Superior temporal gyrus (tissue), 1 donor: ENCODE measurements around the gene PJA1.

Experiments used
- DNase-seq: peaks from one replicate; pipeline ENCODE4 v3.0.0-alpha.2; 2016; ENCODE audit errors: extremely low spot score

Gene PJA1

GRCh38 chrX:69172937-69173336, 7.7 kb upstream of the PJA1 start:
- no peak for DNase-seq

- DNase-seq: no peak
Measured at GRCh38 chrX:69170319-69170718, 5.1 kb upstream of the PJA1 start.

GRCh38 chrX:69163936-69164741, 1.1 kb downstream of the PJA1 start:
- no peak for DNase-seq

- DNase-seq: no peak
Measured at GRCh38 chrX:69162361-69162865, 2.8 kb downstream of the PJA1 start.

GRCh38 chrX:69161786-69162349, 3.4 kb downstream of the PJA1 start:
- no peak for DNase-seq

- DNase-seq: no peak
Measured at GRCh38 chrX:69161371-69161770, 3.9 kb downstream of the PJA1 start.

- DNase-seq: peak; percentile 38
Measured at GRCh38 chrX:69158166-69158980, 6.9 kb downstream of the PJA1 start.

GRCh38 chrX:69156638-69157037, 8.6 kb downstream of the PJA1 start:
- no peak for DNase-seq

- DNase-seq: no peak
Measured at GRCh38 chrX:69155786-69156520, 9.3 kb downstream of the PJA1 start.

- DNase-seq: no peak
Measured at GRCh38 chrX:69154051-69154450, 11.2 kb downstream of the PJA1 start.

- DNase-seq: peak; percentile 80
Measured at GRCh38 chrX:69153060-69153730, 12.1 kb downstream of the PJA1 start.

- DNase-seq: peak; percentile 14
Measured at GRCh38 chrX:69152417-69152841, 12.8 kb downstream of the PJA1 start.

GRCh38 chrX:69151866-69152284, 13.4 kb downstream of the PJA1 start:
- DNase-seq: no peak

- no peak for DNase-seq
Measured at GRCh38 chrX:69150281-69150960, 14.8 kb downstream of the PJA1 start.

GRCh38 chrX:69149466-69150280, 15.6 kb downstream of the PJA1 start:
- no peak for DNase-seq

GRCh38 chrX:69148946-69149345, 16.3 kb downstream of the PJA1 start:
- DNase-seq: no peak

- no peak for DNase-seq
Measured at GRCh38 chrX:69146739-69147138, 18.5 kb downstream of the PJA1 start.

- no peak for DNase-seq
Measured at GRCh38 chrX:69145714-69146113, 19.5 kb downstream of the PJA1 start.

- no peak for DNase-seq
Measured at GRCh38 chrX:69144838-69145680, 20.2 kb downstream of the PJA1 start.
